Measurements from ENCODE around the gene ZNF627.
A peak's percentile ranks its signal among the peaks of the same experiment; 100 is the strongest.
"Not testable (repeated sequence)": the region's sequence is repeated elsewhere in the genome, so short reads cannot be mapped to it uniquely, and the experiment has no call there.

ZNF627 gene

GRCh38 chr19:11633223-11633622, 35.9 kb downstream of the ZNF627 start:
- no peak for DNase-seq

- DNase-seq = not testable (repeated sequence)
These were observed 36.9 kb downstream of the ZNF627 start for GRCh38 chr19:11634018-11634662.

- no peak for DNase-seq
These were observed 41.9 kb downstream of the ZNF627 start for GRCh38 chr19:11639245-11639601.

GRCh38 chr19:11639602-11640471, 42.6 kb downstream of the ZNF627 start:
- peak; percentile 96 for DNase-seq

- DNase-seq = no peak
These were observed 44.0 kb downstream of the ZNF627 start for GRCh38 chr19:11641244-11641643.

- no peak for DNase-seq
These were observed 45.6 kb downstream of the ZNF627 start for GRCh38 chr19:11642902-11643301.

- no peak for DNase-seq
These were observed 52.7 kb downstream of the ZNF627 start for GRCh38 chr19:11649941-11650340.

- no peak for DNase-seq
These were observed 53.8 kb downstream of the ZNF627 start for GRCh38 chr19:11651062-11651461.

GRCh38 chr19:11652056-11652455, 54.8 kb downstream of the ZNF627 start:
- no peak for DNase-seq

GRCh38 chr19:11652492-11652891, 55.2 kb downstream of the ZNF627 start:
- no peak for DNase-seq

- DNase-seq = no peak
These were observed 59.3 kb downstream of the ZNF627 start for GRCh38 chr19:11656535-11656934.

GRCh38 chr19:11657307-11657706, 60.0 kb downstream of the ZNF627 start:
- no peak for DNase-seq

GRCh38 chr19:11658970-11659369, 61.7 kb downstream of the ZNF627 start:
- DNase-seq = no peak

GRCh38 chr19:11659612-11660011, 62.3 kb downstream of the ZNF627 start:
- DNase-seq = no peak

- DNase-seq = no peak
These were observed 65.0 kb downstream of the ZNF627 start for GRCh38 chr19:11662278-11662677.

GRCh38 chr19:11663181-11663591, 65.9 kb downstream of the ZNF627 start:
- no peak for DNase-seq

Measured in NCI-H2171 (cell line).